Kidney epithelial cell (primary cell): ENCODE data around the gene PRM1. TPM values are rescaled to one million over a fixed set of nuclear protein-coding genes. Genes with fewer than 3 reads are reported as not detected.
"Not testable (repeated sequence)": the region's sequence is repeated elsewhere in the genome, so short reads cannot be mapped to it uniquely, and the experiment has no call there.

ENCODE experiments used
- DNase-seq: peaks from one replicate; pipeline ENCODE4 v3.0.0-alpha.2; 2010; ENCODE audit warnings: low read depth
- H3K27me3 ChIP-seq: 2 replicates; pipeline ENCODE4 v1.6.0; 2011; ENCODE audit warnings: low read length; ENCODE audit not compliant: control insufficient read depth, insufficient read depth
- H3K36me3 ChIP-seq: 2 replicates; pipeline ENCODE4 v1.5.1; 2011; ENCODE audit warnings: low read length; ENCODE audit not compliant: control insufficient read depth, insufficient read depth
- H3K4me3 ChIP-seq: 2 replicates; pipeline ENCODE4 v1.5.1; 2011; ENCODE audit warnings: low read depth, mild to moderate bottlenecking, control low read depth, low read length
- CTCF ChIP-seq: IDR thresholded peaks from 2 replicates; pipeline ENCODE4 v1.5.1; 2011; ENCODE audit warnings: mild to moderate bottlenecking, moderate library complexity, low read length, control low read depth, inconsistent platforms; ENCODE audit not compliant: insufficient read depth, poor library complexity, severe bottlenecking
- total RNA-seq: library from RNA; depleted of rRNA; stranded (reverse); fragments of >200 nt; gene quantifications from 2 replicates; pipeline ENCODE4 v1.2.3, GENCODE V29; 2015

Gene PRM1
- total RNA-seq, 1 donor from 2014 or later = not detected

- Histone ChIP-seq H3K36me3 (no peaks in the 10 kb centered on the region), H3K4me3 (no peak overlapping the region), H3K27me3 (no peaks in the 10 kb centered on the region)
- DNase-seq = no peak
- no peak for TF ChIP-seq CTCF
Measured at GRCh38 chr16:11299865-11300559, 18.9 kb upstream of the PRM1 start.

GRCh38 chr16:11298950-11299547 is 17.9 kb upstream of the PRM1 start:
- not testable (repeated sequence) for DNase-seq, H3K27me3 ChIP-seq, H3K4me3 ChIP-seq, H3K36me3 ChIP-seq

GRCh38 chr16:11298143-11298900 is 17.2 kb upstream of the PRM1 start:
- H3K4me3 ChIP-seq = no peak overlapping the region
- no peaks in the 10 kb centered on the region for H3K36me3 ChIP-seq
- TF ChIP-seq CTCF = no peak
- no peak for DNase-seq
- no peaks in the 10 kb centered on the region for H3K27me3 ChIP-seq

- H3K36me3 ChIP-seq = no peaks in the 10 kb centered on the region
- H3K4me3 ChIP-seq = no peak overlapping the region
- H3K27me3 ChIP-seq = no peaks in the 10 kb centered on the region
- TF ChIP-seq CTCF = peak; percentile 8
- DNase-seq = no peak
Measured at GRCh38 chr16:11297492-11298142, 16.5 kb upstream of the PRM1 start.

GRCh38 chr16:11296706-11297491 is 15.8 kb upstream of the PRM1 start:
- TF ChIP-seq CTCF = no peak
- no peak for DNase-seq
- Histone ChIP-seq H3K36me3 (no peaks in the 10 kb centered on the region), H3K27me3 (no peaks in the 10 kb centered on the region), H3K4me3 (no peak overlapping the region)

- no peak overlapping the region for H3K4me3 ChIP-seq
- TF ChIP-seq CTCF = no peak
- DNase-seq = no peak
- H3K27me3 ChIP-seq = no peaks in the 10 kb centered on the region
- H3K36me3 ChIP-seq = no peaks in the 10 kb centered on the region
Measured at GRCh38 chr16:11296351-11296705, 15.2 kb upstream of the PRM1 start.
